ENCODE data around the gene CNGA2. TPM values are rescaled to one million over a fixed set of nuclear protein-coding genes. Genes with fewer than 3 reads are reported as not detected.

Gene CNGA2
- total RNA-seq, 4 donors from 2014 or later, result not detected

GRCh38 chrX:151723156-151723760, 11.3 kb upstream of the CNGA2 start:
- no peak overlapping the region for H3K4me3 ChIP-seq (ENCODE audit: low read depth, poor library complexity, severe bottlenecking)
- WGBS, 2 donors, result 83 to 87% methylated on average over 6 to 7 of the region's 7 CpGs
- TF ChIP-seq POLR2A (IDR thresholded peaks at IDR 0.05), result no peak
- no peak for TF ChIP-seq CTCF (IDR thresholded peaks at IDR 0.05)
- no peak for DNase-seq (ENCODE audit: low spot score in 2 of 2)
- intact Hi-C loops (cut with DNase I; ENCODE audit: low total_unique reads), result no loop called here

- 45 to 55% methylated on average over 4 to 7 of the region's 7 CpGs for WGBS, 2 donors
- H3K4me3 ChIP-seq (ENCODE audit: low read depth, poor library complexity, severe bottlenecking), result no peak overlapping the region
- peak in 1 of 2 donors; percentile 74 for DNase-seq (ENCODE audit: low spot score in 2 of 2)
- intact Hi-C loops (cut with DNase I; ENCODE audit: low total_unique reads), result no loop called here
- TF ChIP-seq CTCF (IDR thresholded peaks at IDR 0.05) (no peak), POLR2A (IDR thresholded peaks at IDR 0.05) (no peak)
Observed at GRCh38 chrX:151724563-151725337, 9.8 kb upstream of the CNGA2 start.

GRCh38 chrX:151725338-151725614, 9.3 kb upstream of the CNGA2 start:
- TF ChIP-seq POLR2A (IDR thresholded peaks at IDR 0.05), result no peak
- TF ChIP-seq CTCF (IDR thresholded peaks at IDR 0.05), result no peak
- H3K4me3 ChIP-seq (ENCODE audit: low read depth, poor library complexity, severe bottlenecking), result no peak overlapping the region
- WGBS, 2 donors, result 25% methylated on average over 1 of the region's 1 CpG; no CpG with 5 or more reads in 1 of the 2 donors
- intact Hi-C loops (cut with DNase I; ENCODE audit: low total_unique reads), result no loop called here
- DNase-seq (ENCODE audit: low spot score in 2 of 2), result peak in 1 of 2 donors; percentile 25

- H3K4me3 ChIP-seq (ENCODE audit: low read depth, poor library complexity, severe bottlenecking), result no peak overlapping the region
- TF ChIP-seq POLR2A (IDR thresholded peaks at IDR 0.05) (no peak), CTCF (IDR thresholded peaks at IDR 0.05) (no peak)
- DNase-seq (ENCODE audit: low spot score in 2 of 2), result peak in 1 of 2 donors; percentile 80
- WGBS, 2 donors, result 71% methylated on average over 5 of the region's 5 CpGs; no CpG with 5 or more reads in 1 of the 2 donors
- intact Hi-C loops (cut with DNase I; ENCODE audit: low total_unique reads), result no loop called here
Observed at GRCh38 chrX:151726751-151727150, 7.8 kb upstream of the CNGA2 start.

GRCh38 chrX:151727346-151727745, 7.2 kb upstream of the CNGA2 start:
- TF ChIP-seq POLR2A (IDR thresholded peaks at IDR 0.05) (no peak), CTCF (IDR thresholded peaks at IDR 0.05) (no peak)
- WGBS, 2 donors, result 76 to 92% methylated on average over 2 to 4 of the region's 4 CpGs
- intact Hi-C loops (cut with DNase I; ENCODE audit: low total_unique reads), result no loop called here
- peak in 1 of 2 donors; percentile 77 for DNase-seq (ENCODE audit: low spot score in 2 of 2)
- H3K4me3 ChIP-seq (ENCODE audit: low read depth, poor library complexity, severe bottlenecking), result no peak overlapping the region
